ENCODE data around the gene RDH13. TPM values are rescaled to one million over a fixed set of nuclear protein-coding genes. Genes with fewer than 3 reads are reported as not detected.

Gene RDH13
- polyA plus RNA-seq, 1 of the 3 experiments (the other 2 are of a cell fraction) = 9.6 TPM

Other genes with a start within 250 kb of the RDH13 start
- gene KIR3DL1, start 246.7 kb downstream of the RDH13 start, polyA plus RNA-seq (2012; rRNA removed) = not detected in 2 replicates
- not detected in 2 replicates for gene KIR2DS4, start 230.5 kb downstream of the RDH13 start, polyA plus RNA-seq (2012; rRNA removed)
- not detected in 2 replicates for gene KIR3DL2, start 212.7 kb downstream of the RDH13 start, polyA plus RNA-seq (2012; rRNA removed)
- not detected in 2 replicates for gene FCAR, start 188.9 kb downstream of the RDH13 start, polyA plus RNA-seq (2012; rRNA removed)
- not detected in 2 replicates for gene NCR1, start 157.0 kb downstream of the RDH13 start, polyA plus RNA-seq (2012; rRNA removed)
- not detected in 2 replicates for gene NLRP7, start 115.6 kb downstream of the RDH13 start, polyA plus RNA-seq (2012; rRNA removed)
- 0.08 and 0.15 TPM in 2 replicates for gene NLRP2, start 96.8 kb downstream of the RDH13 start, polyA plus RNA-seq (2012; rRNA removed)
- gene GP6, start 24.9 kb downstream of the RDH13 start, polyA plus RNA-seq (2012; rRNA removed) = 0.12 and 0.24 TPM in 2 replicates
- 9.6 and 12.9 TPM in 2 replicates for gene EPS8L1, start 12.7 kb upstream of the RDH13 start, polyA plus RNA-seq (2012; rRNA removed)
- 83.9 and 87.3 TPM in 2 replicates for gene PPP1R12C, start 54.5 kb upstream of the RDH13 start, polyA plus RNA-seq (2012; rRNA removed)
- 27.1 and 39.5 TPM in 2 replicates for gene TNNT1, start 86.1 kb upstream of the RDH13 start, polyA plus RNA-seq (2012; rRNA removed)
- gene TNNI3, start 94.6 kb upstream of the RDH13 start, polyA plus RNA-seq (2012; rRNA removed) = 9.1 and 11.4 TPM in 2 replicates
- 2.4 and 2.5 TPM in 2 replicates for gene DNAAF3, start 103.5 kb upstream of the RDH13 start, polyA plus RNA-seq (2012; rRNA removed)
- 0.21 and 0.39 TPM in 2 replicates for gene SYT5, start 117.1 kb upstream of the RDH13 start, polyA plus RNA-seq (2012; rRNA removed)
- 0.86 and 1.1 TPM in 2 replicates for gene PTPRH, start 146.4 kb upstream of the RDH13 start, polyA plus RNA-seq (2012; rRNA removed)
- gene TMEM86B, start 165.6 kb upstream of the RDH13 start, polyA plus RNA-seq (2012; rRNA removed) = 2.0 and 3.0 TPM in 2 replicates
- gene PPP6R1, start 195.9 kb upstream of the RDH13 start, polyA plus RNA-seq (2012; rRNA removed) = 44.9 and 47.8 TPM in 2 replicates
- gene HSPBP1, start 217.0 kb upstream of the RDH13 start, polyA plus RNA-seq (2012; rRNA removed) = 51.7 and 55.4 TPM in 2 replicates
- 32.2 and 49.7 TPM in 2 replicates for gene BRSK1, start 220.8 kb upstream of the RDH13 start, polyA plus RNA-seq (2012; rRNA removed)